NCI-H2227 treated with DMSO at 0.1 percent for 48 hours (cell line): ENCODE results near the gene BDKRB2.

ENCODE experiments used
- DNase-seq: peaks from one replicate; lab custom pipeline; 2025; lab: John Stamatoyannopoulos, UW

The BDKRB2 gene

GRCh38 chr14:96252999-96253539 lies 48.4 kb downstream of the BDKRB2 start:
- no peak for DNase-seq

DNA sequence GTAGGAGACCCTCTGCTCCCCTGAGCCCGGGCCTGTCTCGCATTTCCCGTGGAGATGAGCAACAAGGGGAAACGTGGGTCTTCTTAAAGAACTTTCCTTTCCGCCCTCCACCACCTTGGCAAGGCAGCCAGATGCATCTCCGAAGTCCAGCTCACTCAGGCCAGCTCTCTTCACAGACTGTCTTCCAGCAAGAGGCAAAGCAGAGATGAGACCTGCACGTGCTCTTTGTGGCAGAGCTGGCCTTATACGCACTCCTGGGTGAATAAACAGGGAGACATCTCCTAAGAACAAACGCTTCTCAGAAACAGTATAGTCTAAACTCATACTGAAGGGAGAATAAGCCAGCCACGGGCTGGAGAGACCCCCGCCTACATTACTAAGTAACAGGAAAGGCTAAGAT lies 50.0 kb downstream of the BDKRB2 start:
- no peak for DNase-seq

DNA sequence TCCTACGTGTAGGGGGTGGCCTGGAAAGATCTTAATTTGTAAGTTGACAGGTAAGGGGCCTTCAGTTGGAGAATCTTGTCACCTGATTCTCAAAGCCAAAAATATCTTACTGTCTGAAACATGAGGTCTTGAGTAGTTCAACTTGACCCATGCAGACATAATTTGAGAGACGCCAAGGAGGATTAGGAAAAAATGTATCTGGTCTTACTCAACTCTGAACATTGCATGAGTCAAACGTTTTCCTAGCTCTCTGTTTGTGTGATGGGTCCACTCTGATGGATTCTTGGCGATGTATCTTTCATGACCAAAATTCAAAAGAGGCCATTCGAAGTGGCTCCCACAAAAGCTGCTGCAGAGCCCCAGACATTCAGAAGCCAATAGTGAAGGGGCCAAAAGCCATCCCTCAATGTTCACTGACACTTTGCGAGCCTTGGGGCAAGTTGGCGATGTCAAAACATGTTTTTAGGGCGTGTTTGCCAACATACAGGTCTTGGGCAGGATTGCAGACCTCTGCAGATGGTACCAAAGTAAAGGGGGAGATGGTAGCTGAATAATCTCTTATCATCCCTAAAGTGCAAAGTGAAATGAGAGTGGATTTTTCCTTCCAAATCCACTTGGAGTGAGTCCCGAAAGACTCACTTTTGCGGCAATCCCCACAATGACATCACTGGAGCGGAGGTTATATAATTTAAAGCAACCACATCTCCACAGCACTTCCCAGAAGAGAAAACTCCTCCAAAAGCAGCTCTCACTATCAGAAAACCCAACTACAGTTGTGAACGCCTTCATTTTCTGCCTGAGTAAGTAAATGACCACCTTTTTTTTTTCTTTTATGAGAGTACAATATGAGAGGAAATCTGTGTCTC lies 51.1 kb downstream of the BDKRB2 start, which contains the start of gene BDKRB1:
BDKRB1 (plus strand) TSS at position 710 of the 866 bp plus-strand sequence. CDS start 7,473 bp downstream, outside the sequence.
- no peak for DNase-seq

DNA sequence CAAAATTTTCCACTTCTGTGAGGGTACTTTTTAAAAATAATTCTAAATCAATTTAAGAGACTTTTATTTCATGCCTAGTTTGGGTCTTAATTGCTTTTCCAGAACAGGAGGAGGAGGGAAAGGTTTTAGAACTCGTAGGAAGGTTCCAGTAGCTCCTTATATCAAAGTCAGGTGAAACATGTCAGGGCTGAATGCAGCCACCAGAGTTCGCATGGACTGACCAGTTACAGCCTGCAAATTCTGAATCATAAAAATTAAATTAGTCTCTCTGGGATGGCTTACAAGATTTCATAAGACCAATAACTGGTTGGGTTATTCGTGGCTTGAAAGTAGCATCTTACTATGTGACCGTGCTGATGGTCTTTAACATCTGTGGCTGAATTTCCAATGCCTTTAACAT lies 51.8 kb downstream of the BDKRB2 start:
- no peak for DNase-seq

DNA sequence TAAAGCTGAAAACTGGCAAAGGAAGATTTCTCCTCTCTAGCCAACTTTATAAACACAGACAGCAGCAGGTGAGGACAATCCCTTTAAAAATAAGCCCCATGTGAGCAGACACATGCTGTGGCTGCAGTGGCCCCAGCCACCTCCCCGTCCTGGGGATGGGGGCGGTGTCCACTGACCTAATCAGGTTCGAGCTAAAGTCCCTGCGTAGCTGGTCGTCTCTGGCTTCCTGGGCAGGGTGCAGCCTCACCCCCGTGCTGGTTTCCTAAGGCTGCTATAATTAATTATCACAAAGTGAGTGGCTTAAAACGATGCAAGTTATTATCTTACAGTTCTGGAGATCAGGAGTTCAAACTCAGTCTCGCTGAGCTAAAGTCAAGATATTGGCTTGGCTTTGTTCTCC lies 52.4 kb downstream of the BDKRB2 start:
- no peak for DNase-seq

GRCh38 chr14:96257900-96258299 lies 53.3 kb downstream of the BDKRB2 start:
- no peak for DNase-seq

GRCh38 chr14:96260341-96260821 lies 55.7 kb downstream of the BDKRB2 start:
- DNase-seq = no peak

DNA sequence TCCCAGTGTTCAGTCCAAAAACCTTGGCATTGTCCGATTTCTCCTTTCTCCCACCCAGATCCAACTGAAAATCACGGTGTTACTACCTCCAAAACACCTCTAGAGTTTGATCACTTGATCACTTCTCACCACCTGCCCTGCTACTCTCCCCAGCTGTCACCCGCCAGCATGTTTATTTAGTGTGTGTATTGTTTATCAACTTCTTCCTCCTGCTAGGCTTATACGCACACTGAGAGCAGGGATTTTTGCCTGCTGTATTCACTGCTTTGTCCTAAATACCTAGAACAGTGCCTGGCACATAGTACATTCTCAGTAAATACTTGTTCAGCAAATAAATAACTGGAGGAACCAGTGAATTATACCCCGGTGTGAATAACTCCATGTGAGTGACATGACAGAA lies 56.4 kb downstream of the BDKRB2 start:
- DNase-seq = no peak

DNA sequence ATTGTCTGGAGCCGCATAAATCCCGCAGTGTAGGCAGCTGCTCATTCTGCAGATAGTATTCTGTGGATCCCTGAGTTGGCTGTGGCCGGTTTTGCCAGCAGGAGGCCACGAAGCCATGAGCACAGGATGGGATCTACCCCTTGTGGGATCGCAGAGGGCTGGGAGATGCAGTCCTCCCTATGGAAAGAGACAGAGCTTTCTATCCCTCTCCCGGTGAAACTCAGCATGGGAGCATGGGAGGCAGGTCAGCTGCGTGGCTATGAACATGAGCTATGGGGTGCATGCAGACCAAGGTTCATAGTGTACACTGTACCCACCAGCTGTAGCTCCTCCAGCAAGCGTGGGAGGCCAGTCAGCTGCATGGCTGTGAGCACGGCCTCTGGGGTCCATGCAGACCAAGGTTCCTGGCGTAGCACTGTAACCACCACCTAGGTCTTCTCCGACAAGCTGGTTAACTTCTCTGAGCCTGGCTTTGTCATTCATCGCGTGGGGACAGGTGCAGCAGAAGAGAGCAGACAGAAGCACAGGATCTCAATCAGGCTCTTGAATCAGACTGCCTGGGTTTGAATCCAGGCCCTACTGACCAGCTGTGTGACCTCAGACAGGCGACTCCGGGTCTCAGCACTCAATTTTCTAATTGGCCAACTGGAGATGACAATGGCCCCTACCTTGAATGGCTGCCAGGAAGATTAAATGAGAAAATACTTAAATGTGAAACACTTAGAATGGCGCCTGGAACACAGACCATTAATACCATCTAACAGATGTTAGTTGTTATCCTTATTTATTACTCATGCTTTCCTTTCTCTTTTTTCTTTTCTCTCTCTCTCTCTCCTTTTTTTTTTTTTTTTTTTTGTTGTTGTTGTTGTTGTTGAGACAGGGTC lies 57.4 kb downstream of the BDKRB2 start:
- no peak for DNase-seq

DNA sequence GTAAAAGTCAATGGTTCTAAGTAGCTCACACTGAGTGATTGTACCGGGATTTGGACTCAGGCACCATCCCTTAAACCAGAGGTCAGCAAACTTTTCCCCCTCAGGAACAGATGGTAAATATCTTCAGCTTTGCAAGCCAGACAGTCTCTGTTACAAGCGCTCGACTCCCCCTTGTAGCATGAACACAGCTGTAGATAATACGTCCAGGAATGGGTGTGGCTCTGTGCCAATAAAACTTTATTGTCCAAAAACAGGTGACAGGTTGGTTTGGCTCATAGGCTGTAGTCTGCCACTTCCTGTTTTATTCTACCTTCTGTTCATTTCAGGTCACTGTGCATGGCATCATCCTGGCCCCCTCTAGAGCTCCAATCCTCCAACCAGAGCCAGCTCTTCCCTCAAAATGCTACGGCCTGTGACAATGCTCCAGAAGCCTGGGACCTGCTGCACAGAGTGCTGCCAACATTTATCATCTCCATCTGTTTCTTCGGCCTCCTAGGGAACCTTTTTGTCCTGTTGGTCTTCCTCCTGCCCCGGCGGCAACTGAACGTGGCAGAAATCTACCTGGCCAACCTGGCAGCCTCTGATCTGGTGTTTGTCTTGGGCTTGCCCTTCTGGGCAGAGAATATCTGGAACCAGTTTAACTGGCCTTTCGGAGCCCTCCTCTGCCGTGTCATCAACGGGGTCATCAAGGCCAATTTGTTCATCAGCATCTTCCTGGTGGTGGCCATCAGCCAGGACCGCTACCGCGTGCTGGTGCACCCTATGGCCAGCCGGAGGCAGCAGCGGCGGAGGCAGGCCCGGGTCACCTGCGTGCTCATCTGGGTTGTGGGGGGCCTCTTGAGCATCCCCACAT lies 58.9 kb downstream of the BDKRB2 start:
- no peak for DNase-seq

DNA sequence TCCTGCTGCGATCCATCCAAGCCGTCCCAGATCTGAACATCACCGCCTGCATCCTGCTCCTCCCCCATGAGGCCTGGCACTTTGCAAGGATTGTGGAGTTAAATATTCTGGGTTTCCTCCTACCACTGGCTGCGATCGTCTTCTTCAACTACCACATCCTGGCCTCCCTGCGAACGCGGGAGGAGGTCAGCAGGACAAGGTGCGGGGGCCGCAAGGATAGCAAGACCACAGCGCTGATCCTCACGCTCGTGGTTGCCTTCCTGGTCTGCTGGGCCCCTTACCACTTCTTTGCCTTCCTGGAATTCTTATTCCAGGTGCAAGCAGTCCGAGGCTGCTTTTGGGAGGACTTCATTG lies 59.5 kb downstream of the BDKRB2 start:
- no peak for DNase-seq

DNA sequence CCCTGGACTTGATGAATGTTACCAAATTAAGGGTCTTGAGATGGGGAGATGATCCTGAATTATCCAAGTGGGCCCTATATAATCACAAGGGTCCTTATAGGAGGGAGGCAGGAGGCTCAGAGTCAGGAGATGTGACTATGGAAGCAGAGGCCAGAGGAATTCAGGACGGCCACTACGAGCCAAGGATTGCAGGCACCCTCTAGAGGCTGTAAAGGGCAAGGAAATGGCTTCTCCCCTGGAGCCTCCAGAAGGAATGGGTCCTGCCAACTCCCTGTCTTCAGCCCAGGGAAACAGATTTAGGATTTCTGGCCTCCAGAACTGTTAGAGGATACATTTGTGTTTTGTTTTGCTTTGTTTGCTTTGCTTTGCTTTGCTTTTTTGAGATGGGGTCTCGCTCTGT lies 60.2 kb downstream of the BDKRB2 start:
- DNase-seq = no peak

- no peak for DNase-seq
Measured at GRCh38 chr14:96265383-96266095, 60.9 kb downstream of the BDKRB2 start.

DNA sequence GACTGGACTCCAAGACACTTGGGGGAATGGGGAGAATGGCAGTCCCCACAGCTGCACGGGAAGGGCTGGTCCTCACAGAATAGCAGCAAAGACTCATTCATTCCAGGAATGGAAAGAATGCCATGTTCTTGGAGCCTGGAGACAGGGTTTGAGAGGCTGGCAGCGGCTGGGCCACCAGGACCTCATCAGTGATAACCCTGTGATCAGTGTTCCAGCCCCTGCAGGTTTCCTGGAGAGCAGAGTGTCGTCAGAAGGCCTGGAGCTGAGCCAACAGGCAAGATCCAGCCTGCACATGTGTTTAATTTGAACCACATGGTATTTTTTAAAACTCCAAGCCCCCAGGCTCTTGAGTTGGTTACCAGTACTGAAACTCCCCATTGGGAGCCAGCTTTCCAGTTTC lies 62.7 kb downstream of the BDKRB2 start:
- DNase-seq = no peak

DNA sequence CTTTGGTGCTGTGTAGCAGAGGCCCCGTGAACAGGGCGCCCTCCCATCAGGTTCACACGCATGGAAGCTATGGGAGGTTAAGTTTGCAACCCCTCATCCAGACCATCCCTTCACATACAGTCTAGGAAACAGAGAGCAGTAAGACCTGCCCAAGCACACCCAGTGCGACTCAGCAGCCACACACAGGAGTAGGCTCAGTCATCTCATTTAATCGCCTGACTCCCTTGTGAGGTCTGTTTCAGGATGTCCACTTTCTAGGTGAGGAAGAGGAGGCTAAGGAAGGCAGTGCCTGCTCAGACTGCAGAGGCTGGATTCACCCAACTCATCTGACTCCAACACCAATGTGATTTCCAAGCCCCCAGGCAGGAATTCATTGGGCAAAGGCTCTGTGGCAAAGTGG lies 63.3 kb downstream of the BDKRB2 start:
- DNase-seq = no peak

DNA sequence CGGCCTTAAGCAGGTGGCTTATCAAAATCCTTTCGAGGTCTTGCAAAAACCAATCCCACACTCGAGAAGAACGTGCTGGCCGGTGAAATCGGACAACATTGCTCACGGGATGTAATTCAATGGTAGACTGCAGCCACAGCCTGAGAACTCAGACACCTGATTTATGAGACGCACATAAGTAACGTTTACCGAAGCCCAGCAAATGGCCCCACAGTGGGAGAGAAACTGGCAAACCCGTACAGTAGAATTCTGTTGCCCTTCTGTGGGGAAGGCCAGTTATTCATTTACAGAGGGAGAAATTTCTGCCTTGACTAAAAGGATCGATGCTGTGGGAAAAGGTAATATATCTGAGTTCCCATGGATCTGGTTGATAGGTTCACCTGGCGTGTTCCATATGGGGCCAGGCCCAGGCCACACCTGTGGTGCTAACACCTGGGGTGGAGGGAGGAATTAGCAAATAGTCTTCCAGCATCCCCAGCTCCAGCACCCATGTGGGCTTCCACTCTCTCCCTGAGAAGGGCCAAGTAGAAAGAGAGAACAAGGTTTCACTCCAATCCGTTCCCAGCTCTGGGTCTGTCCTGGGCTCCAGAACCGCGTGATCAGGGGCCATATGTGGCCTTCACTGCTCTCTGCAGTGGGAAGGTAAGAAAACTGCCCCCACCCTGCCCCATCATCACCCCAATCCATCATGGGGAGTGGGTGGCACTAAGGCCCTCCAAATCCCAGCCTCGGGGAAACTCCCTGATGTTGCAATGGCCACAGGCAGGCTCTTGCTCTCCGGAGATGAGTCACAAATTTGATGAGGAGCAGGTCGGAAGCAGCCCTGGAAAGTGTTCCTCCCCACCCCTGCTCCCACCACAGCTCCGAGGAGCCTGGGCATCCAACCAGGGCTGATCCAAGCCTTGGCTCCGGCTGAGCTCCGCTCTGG lies 64.1 kb downstream of the BDKRB2 start:
- DNase-seq = no peak

GRCh38 chr14:96269359-96269710 lies 64.7 kb downstream of the BDKRB2 start:
- no peak for DNase-seq

DNA sequence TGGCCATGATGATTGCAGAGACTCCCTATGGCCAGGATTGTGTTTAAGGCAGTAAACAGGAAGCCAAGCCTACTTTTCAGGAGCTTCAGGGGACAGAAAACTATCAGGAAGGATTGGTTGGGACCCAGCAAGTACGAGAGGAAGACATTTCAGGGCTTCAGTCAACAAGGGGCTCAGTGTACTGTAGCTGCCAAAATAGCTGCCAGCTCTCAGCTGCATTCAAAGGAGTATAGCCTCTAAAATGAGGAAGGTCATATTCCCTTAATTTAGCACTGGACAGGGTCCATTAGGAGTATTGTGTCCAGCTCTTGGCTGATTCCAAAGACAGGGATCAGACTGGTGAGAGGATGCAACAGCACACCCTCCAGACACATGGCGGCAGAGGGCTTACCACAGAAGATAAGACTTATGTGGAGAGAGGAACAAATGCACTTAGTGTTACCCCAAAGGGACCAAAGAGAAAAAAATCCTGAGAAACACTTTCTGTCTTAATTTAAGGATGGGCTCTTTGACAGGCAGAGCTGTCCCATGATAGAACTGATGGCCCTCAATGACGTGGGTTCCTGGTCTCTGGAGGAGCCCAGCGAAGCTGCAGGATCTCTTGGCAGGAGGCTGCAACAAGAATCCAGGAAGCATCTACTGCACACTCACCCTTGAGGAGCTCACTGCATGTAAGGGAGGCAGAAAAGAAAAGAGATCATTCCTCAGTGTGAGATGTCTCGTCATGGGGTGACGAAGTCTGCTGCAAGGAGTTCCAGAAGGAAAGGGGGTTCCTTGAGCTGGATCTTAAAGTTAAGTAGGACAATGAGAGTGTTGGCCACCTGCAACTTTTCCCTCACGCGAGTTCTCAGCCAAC lies 66.2 kb downstream of the BDKRB2 start:
- DNase-seq = no peak

- no peak for DNase-seq
Measured at GRCh38 chr14:96271421-96271762, 66.8 kb downstream of the BDKRB2 start.
